D721Med (cell line): ENCODE data around the gene CCL4L2.
"Not testable (repeated sequence)": the region's sequence is repeated elsewhere in the genome, so short reads cannot be mapped to it uniquely, and the experiment has no call there.

Experiments used
- DNase-seq: peaks from one replicate; pipeline ENCODE4 v3.0.0; 2011; ENCODE audit warnings: low spot score; ENCODE audit not compliant: insufficient read length
- FAIRE-seq: peaks from 2 replicates; lab custom pipeline; 2011; peaks lifted over from hg19 to GRCh38; lab: Jason Lieb, UNC
- TF ChIP-seq, protein P1 (sequence below): IDR thresholded peaks from 2 replicates; pipeline ENCODE4 v1.5.1; 2012; ENCODE audit warnings: mild to moderate bottlenecking, control low read depth; ENCODE audit not compliant: insufficient read depth; ENCODE audit errors: missing control alignments

The CCL4L2 gene

GRCh38 chr17:36198831-36199465 lies 11.9 kb upstream of the CCL4L2 start:
- FAIRE-seq (no peak), DNase-seq (no peak)
- TF ChIP-seq, protein P1, sequence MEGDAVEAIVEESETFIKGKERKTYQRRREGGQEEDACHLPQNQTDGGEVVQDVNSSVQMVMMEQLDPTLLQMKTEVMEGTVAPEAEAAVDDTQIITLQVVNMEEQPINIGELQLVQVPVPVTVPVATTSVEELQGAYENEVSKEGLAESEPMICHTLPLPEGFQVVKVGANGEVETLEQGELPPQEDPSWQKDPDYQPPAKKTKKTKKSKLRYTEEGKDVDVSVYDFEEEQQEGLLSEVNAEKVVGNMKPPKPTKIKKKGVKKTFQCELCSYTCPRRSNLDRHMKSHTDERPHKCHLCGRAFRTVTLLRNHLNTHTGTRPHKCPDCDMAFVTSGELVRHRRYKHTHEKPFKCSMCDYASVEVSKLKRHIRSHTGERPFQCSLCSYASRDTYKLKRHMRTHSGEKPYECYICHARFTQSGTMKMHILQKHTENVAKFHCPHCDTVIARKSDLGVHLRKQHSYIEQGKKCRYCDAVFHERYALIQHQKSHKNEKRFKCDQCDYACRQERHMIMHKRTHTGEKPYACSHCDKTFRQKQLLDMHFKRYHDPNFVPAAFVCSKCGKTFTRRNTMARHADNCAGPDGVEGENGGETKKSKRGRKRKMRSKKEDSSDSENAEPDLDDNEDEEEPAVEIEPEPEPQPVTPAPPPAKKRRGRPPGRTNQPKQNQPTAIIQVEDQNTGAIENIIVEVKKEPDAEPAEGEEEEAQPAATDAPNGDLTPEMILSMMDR, result no peak

DNA sequence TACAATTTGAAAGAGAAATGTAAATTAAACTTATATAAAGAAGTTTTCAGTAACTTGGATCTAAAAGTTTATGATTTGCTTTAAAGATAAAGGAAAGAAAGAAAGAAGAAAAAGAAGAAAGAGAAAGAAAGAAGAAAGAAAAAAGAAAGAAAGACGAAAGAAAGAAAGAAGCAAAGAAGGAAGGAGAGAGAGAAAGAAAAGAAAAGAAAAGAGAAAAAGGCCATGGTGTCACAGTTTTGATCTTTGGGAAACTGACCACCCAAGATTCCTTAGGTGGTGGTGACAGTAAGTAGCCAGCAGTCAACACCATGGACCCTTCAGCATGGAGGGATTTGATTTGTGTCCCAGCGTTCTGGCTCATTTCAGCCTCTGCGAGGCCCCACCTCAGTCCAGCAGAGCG lies 9.8 kb upstream of the CCL4L2 start:
- FAIRE-seq, result not testable (repeated sequence)

DNA sequence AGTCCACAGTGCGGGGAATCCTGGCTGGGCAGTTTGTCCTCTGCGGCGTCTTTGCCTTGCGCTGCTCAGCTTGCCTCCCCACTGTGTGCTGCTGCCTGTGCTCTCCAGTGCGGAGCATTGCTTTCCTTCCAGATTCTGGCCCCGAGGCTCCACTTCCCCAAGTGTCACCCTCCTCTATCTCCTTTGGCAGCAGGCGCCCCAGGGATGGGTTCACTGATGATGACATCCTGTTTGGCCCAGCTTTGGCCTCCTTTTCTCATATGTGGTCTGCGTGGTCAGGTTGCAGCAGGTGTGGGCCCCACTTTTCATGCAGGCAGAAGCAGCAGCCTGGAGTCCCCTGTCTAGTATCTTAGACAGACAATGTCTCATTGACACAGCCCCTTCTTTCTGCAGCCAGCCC lies 9.4 kb upstream of the CCL4L2 start:
- DNase-seq, FAIRE-seq: not testable (repeated sequence)

More for the DNA sequence above, 9.8 kb upstream of the CCL4L2 start:
- DNase-seq, result not testable (repeated sequence)

DNA sequence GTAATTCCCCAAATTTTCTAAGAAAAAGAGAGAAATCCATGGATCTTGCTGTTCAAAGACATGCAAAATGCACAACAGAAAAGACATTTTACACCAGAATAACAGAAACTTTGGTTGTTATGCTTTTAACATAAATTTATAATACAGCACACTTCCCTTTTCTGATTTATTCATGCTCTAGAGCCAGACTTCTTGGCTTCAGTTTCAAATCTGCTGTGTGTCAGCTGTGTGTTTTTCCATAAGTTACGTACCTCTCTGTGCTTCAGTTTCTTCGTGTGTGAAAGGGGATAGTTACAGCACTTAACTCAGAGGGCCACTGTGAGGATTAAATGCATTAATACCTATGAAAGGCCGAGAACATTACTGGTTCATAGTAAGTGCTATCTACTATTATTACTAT lies 7.5 kb upstream of the CCL4L2 start:
- TF ChIP-seq, protein P1, result no peak
- FAIRE-seq (no peak), DNase-seq (no peak)

- TF ChIP-seq, protein P1, result no peak
- FAIRE-seq, result no peak
- no peak for DNase-seq
Observed at GRCh38 chr17:36204724-36205500, 6.0 kb upstream of the CCL4L2 start.

GRCh38 chr17:36205637-36206485 lies 5.0 kb upstream of the CCL4L2 start:
- DNase-seq (no peak), FAIRE-seq (no peak)
- TF ChIP-seq, protein P1, result no peak

DNA sequence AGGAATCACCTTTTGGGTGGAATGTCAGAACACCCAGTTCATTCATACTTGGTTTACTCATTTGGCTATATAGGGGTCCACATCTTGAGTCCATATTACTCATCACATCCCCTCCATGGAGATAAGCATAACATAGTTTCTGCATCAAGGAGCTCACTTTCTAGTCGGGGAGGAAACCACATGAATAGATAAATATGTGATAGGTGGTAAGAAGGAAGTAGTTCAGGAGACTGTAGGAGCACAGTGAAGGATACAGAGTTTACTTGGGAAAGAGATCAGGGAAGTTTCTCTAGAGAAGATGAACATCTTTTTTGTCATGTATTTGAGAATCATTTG lies 4.4 kb upstream of the CCL4L2 start:
- FAIRE-seq, DNase-seq: not testable (repeated sequence)

GRCh38 chr17:36207383-36207782 lies 3.5 kb upstream of the CCL4L2 start:
- DNase-seq, FAIRE-seq: not testable (repeated sequence)

DNA sequence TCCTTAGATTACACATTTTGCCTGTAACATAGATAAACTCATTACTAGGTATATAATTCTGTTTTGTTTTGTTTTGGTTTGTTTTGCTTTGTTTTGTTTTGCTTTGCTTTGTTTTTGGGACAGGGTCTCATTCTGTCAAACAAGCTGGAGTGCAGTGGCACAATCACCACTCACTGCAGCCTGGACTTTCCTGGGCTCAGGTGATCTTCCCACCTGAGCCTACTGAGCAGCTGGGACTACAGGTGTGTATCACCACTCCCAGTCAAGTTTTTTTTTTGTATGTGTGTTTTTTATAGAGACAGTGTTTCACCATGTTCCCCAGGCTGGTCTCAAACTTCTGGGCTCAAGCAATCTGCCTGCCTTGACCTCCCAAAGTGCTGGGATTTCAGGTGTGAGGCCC lies 1.3 kb upstream of the CCL4L2 start:
- TF ChIP-seq, protein P1, result no peak
- no peak for FAIRE-seq
- no peak for DNase-seq

DNA sequence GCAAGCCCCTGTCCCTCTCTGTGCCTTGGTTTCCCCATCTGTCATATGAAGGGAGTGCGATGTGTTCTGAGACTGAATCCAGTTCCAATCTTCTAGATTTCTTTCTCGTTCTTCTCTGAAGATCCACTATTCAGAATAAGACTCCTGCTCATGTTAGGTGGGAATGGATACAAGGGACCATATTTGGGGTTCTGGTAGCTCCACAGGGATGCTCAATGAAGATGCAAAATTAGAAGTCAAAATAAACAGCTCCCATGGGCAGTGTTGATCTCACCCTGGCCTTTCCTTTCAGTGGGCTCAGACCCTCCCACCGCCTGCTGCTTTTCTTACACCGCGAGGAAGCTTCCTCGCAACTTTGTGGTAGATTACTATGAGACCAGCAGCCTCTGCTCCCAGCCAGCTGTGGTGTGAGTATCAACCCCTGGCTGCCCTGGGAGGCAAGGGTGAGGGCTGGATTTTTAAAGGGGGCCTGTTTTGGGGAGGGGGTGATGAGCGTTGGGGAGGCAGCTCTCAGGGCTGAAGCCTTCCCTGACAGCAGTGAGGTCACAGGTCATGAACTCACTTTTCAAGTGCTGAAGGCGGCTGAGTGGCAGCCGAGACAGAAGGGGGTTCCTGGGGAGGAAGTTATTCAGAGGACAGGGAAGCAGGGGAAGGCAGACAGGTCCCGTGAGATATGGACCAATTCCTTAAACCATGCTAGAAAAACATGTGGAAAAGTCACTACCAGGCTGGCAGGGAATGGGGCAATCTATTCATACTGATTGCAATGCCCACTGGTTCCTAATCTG lies 815 bp downstream of the CCL4L2 start:
- DNase-seq, FAIRE-seq: not testable (repeated sequence)
